HEK293 (cell line): ENCODE data around the gene EIF4G3.
A peak's percentile ranks its signal among the peaks of the same experiment; 100 is the strongest.

Experiments used
- ATF2 ChIP-seq: fragments of 450-650 bp; formaldehyde crosslinking; IDR thresholded peaks from 2 replicates; pipeline ENCODE4 v1.5.1; 2016; ENCODE audit warnings: missing biosample characterization, missing genetic modification characterization, low read depth
- BCL11B ChIP-seq: fragments of 450-650 bp; formaldehyde crosslinking; IDR thresholded peaks from 2 replicates; pipeline ENCODE4 v1.5.1; 2016; ENCODE audit warnings: low read depth, missing biosample characterization, missing genetic modification characterization
- BCL6B ChIP-seq: fragments of 450-650 bp; formaldehyde crosslinking; IDR thresholded peaks from 2 replicates; pipeline ENCODE4 v1.5.1; 2017; ENCODE audit warnings: missing biosample characterization, missing genetic modification characterization
- EGR2 ChIP-seq: fragments of 450-650 bp; formaldehyde crosslinking; IDR thresholded peaks from 2 replicates; pipeline ENCODE4 v1.5.1; 2016; ENCODE audit warnings: low read depth, missing biosample characterization, missing genetic modification characterization
- GLIS2 ChIP-seq: fragments of 450-650 bp; formaldehyde crosslinking; IDR thresholded peaks from 2 replicates; pipeline ENCODE4 v1.5.1; 2016; ENCODE audit warnings: missing biosample characterization, missing genetic modification characterization
- KLF8 ChIP-seq: fragments of 450-650 bp; formaldehyde crosslinking; IDR thresholded peaks from 2 replicates; pipeline ENCODE4 v1.5.1; 2016; ENCODE audit warnings: missing biosample characterization, missing genetic modification characterization
- MYNN ChIP-seq: fragments of 450-650 bp; formaldehyde crosslinking; IDR thresholded peaks from 2 replicates; pipeline ENCODE4 v1.5.1; 2016; ENCODE audit warnings: missing biosample characterization, missing genetic modification characterization, borderline replicate concordance
- OSR2 ChIP-seq: fragments of 450-650 bp; formaldehyde crosslinking; IDR thresholded peaks from 2 replicates; pipeline ENCODE4 v1.5.1; 2016; ENCODE audit warnings: missing biosample characterization, missing genetic modification characterization
- SETDB1 ChIP-seq: IDR thresholded peaks from one replicate; pipeline ENCODE4 v1.6.1; 2017; ENCODE audit warnings: mild to moderate bottlenecking, low read length, moderate library complexity, mixed read lengths; ENCODE audit not compliant: insufficient read length
- TRIM28 ChIP-seq: IDR thresholded peaks from 2 replicates; pipeline ENCODE4 v1.6.1; 2011; ENCODE audit warnings: low read length, control low read depth, borderline replicate concordance
- ZBTB11 ChIP-seq: fragments of 450-650 bp; formaldehyde crosslinking; conservative IDR thresholded peaks from 2 replicates; pipeline ENCODE4 v1.5.1; 2016; ENCODE audit warnings: low read depth, missing biosample characterization, missing genetic modification characterization
- ZBTB44 ChIP-seq: fragments of 450-650 bp; IDR thresholded peaks from 2 replicates; pipeline ENCODE4 v1.5.1; 2018; ENCODE audit warnings: missing biosample characterization, mild to moderate bottlenecking, missing genetic modification characterization
- ZBTB8A ChIP-seq: fragments of 450-650 bp; formaldehyde crosslinking; IDR thresholded peaks from 2 replicates; pipeline ENCODE4 v1.5.1; 2016; ENCODE audit warnings: missing biosample characterization, missing genetic modification characterization
- ZEB2 ChIP-seq: fragments of 450-650 bp; formaldehyde crosslinking; IDR thresholded peaks from 2 replicates; pipeline ENCODE4 v1.5.1; 2016; ENCODE audit warnings: missing biosample characterization, missing genetic modification characterization
- ZFP37 ChIP-seq: fragments of 450-650 bp; formaldehyde crosslinking; IDR thresholded peaks from 2 replicates; pipeline ENCODE4 v1.5.1; 2016; ENCODE audit warnings: missing biosample characterization, missing genetic modification characterization
- ZFP69B ChIP-seq: fragments of 450-650 bp; formaldehyde crosslinking; IDR thresholded peaks from 2 replicates; pipeline ENCODE4 v1.5.1; 2016; ENCODE audit warnings: missing biosample characterization, missing genetic modification characterization
- ZNF146 ChIP-seq: fragments of 450-650 bp; formaldehyde crosslinking; IDR thresholded peaks from 2 replicates; pipeline ENCODE4 v1.5.1; 2016; ENCODE audit warnings: missing biosample characterization, missing genetic modification characterization
- ZNF18 ChIP-seq: fragments of 450-650 bp; formaldehyde crosslinking; IDR thresholded peaks from 2 replicates; pipeline ENCODE4 v1.5.1; 2016; ENCODE audit warnings: missing biosample characterization, missing genetic modification characterization
- ZNF184 ChIP-seq: fragments of 450-650 bp; IDR thresholded peaks from 2 replicates; pipeline ENCODE4 v1.5.1; 2018; ENCODE audit warnings: missing biosample characterization, mild to moderate bottlenecking, missing genetic modification characterization
- ZNF19 ChIP-seq: fragments of 450-650 bp; formaldehyde crosslinking; IDR thresholded peaks from 2 replicates; pipeline ENCODE4; 2016; ENCODE audit warnings: missing biosample characterization, missing genetic modification characterization, low read depth
- ZNF223 ChIP-seq: fragments of 450-650 bp; formaldehyde crosslinking; IDR thresholded peaks from 2 replicates; pipeline ENCODE4 v1.5.1; 2016; ENCODE audit warnings: missing biosample characterization, missing genetic modification characterization
- ZNF292 ChIP-seq: fragments of 450-650 bp; formaldehyde crosslinking; IDR thresholded peaks from 2 replicates; pipeline ENCODE4 v1.5.1; 2016; ENCODE audit warnings: low read depth, missing biosample characterization, missing genetic modification characterization, borderline replicate concordance
- ZNF324 ChIP-seq: fragments of 450-650 bp; formaldehyde crosslinking; IDR thresholded peaks from 2 replicates; pipeline ENCODE4 v1.5.1; 2016; ENCODE audit warnings: missing biosample characterization, missing genetic modification characterization
- ZNF48 ChIP-seq: fragments of 450-650 bp; formaldehyde crosslinking; IDR thresholded peaks from 2 replicates; pipeline ENCODE4 v1.5.1; 2016; ENCODE audit warnings: missing biosample characterization, missing genetic modification characterization
- ZNF510 ChIP-seq: fragments of 450-650 bp; formaldehyde crosslinking; IDR thresholded peaks from 2 replicates; pipeline ENCODE4 v1.5.1; 2018; ENCODE audit warnings: mild to moderate bottlenecking, missing genetic modification characterization, missing biosample characterization; ENCODE audit not compliant: insufficient replicate concordance
- ZNF521 ChIP-seq: fragments of 450-650 bp; formaldehyde crosslinking; IDR thresholded peaks from 2 replicates; pipeline ENCODE4 v1.5.1; 2017; ENCODE audit warnings: missing biosample characterization, mild to moderate bottlenecking, missing genetic modification characterization
- ZNF529 ChIP-seq: fragments of 450-650 bp; formaldehyde crosslinking; IDR thresholded peaks from 2 replicates; pipeline ENCODE4 v1.5.1; 2017; ENCODE audit warnings: missing genetic modification characterization, missing biosample characterization; ENCODE audit not compliant: insufficient replicate concordance
- ZNF561 ChIP-seq: fragments of 450-650 bp; IDR thresholded peaks from 2 replicates; pipeline ENCODE4 v1.5.1; 2018; ENCODE audit warnings: missing biosample characterization, missing genetic modification characterization, borderline replicate concordance
- ZNF610 ChIP-seq: fragments of 450-650 bp; formaldehyde crosslinking; IDR thresholded peaks from 2 replicates; pipeline ENCODE4 v1.5.1; 2016; ENCODE audit warnings: missing biosample characterization, missing genetic modification characterization, borderline replicate concordance
- ZNF664 ChIP-seq: fragments of 450-650 bp; formaldehyde crosslinking; IDR thresholded peaks from 2 replicates; pipeline ENCODE4 v1.5.1; 2016; ENCODE audit warnings: missing biosample characterization, missing genetic modification characterization

The EIF4G3 gene

GRCh38 chr1:20787840-20788795, 388.6 kb downstream of the EIF4G3 start (continued):
- peak; percentile 82 for TF ChIP-seq ZEB2 (tag by site-specific recombination)
- no peak for TF ChIP-seq BCL11B (tag by site-specific recombination)
- TF ChIP-seq KLF8 (tag by site-specific recombination) = peak; percentile 48; the same call in 1 of the 2 replicates
- TF ChIP-seq ZNF664 (tag by site-specific recombination) = no peak
- TF ChIP-seq ZNF292 (tag by site-specific recombination) = no peak
- no peak for TF ChIP-seq ZNF146
- no peak for TF ChIP-seq ZNF510 (tag by site-specific recombination)
- peak; percentile 74; the same call in 1 of the 2 replicates for TF ChIP-seq ZNF610 (tag by site-specific recombination)
- TF ChIP-seq ZNF19 (tag by site-specific recombination) = no peak
- no peak for TF ChIP-seq ZNF48 (tag by site-specific recombination)
- no peak; the same call in 1 of the 2 replicates for TF ChIP-seq ZBTB8A (tag by site-specific recombination)
- no peak for TF ChIP-seq SETDB1
- no peak for TF ChIP-seq ZNF561 (tag by site-specific recombination)
- TF ChIP-seq ZNF529 = no peak
- 0 out of 2 replicates have a peak, but pooled peaks have one; percentile 36 for TF ChIP-seq ZNF324 (tag by site-specific recombination)
- peak; percentile 69 for TF ChIP-seq ATF2 (tag by site-specific recombination)
- TF ChIP-seq OSR2 (tag by site-specific recombination) = peak; percentile 63; the same call in 1 of the 2 replicates
- TF ChIP-seq TRIM28 = peak; percentile 28; the same call in 1 of the 2 replicates
- no peak for TF ChIP-seq ZNF223 (tag by site-specific recombination)
- 0 out of 2 replicates have a peak, but pooled peaks have one; percentile 7 for TF ChIP-seq EGR2 (tag by site-specific recombination)
- no peak for TF ChIP-seq GLIS2 (tag by site-specific recombination)
- peak; percentile 67 for TF ChIP-seq ZNF18 (tag by site-specific recombination)
- TF ChIP-seq ZFP69B (tag by site-specific recombination) = no peak
- TF ChIP-seq ZBTB44 (tag by site-specific recombination) = no peak
- TF ChIP-seq BCL6B (tag by site-specific recombination) = no peak
- TF ChIP-seq ZNF521 (tag by site-specific recombination) = no peak
- TF ChIP-seq ZBTB11 (tag by site-specific recombination) = no peak
- TF ChIP-seq MYNN = no peak
- no peak for TF ChIP-seq ZNF184
- TF ChIP-seq ZFP37 (tag by site-specific recombination) = no peak
